HEK293 (cell line): ENCODE data around the gene FBXO42.

ENCODE experiments used
- CTCF ChIA-PET: fragments of 350-600 bp; formaldehyde crosslinking; extraction: SDS; loops from one replicate; lab custom pipeline; 2021; ENCODE audit warnings: antibody characterized with exemption; lab: Yijun Ruan, JAX
- POLR2A ChIA-PET: fragments of 300-600 bp; formaldehyde crosslinking; extraction: SDS; loops from one replicate; lab custom pipeline; 2020; ENCODE audit warnings: antibody characterized with exemption, inconsistent platforms; lab: Yijun Ruan, JAX
- H3K27ac ChIP-seq: fragments of 200-500 bp; sonication (Bioruptor generic); 2 replicates; pipeline ENCODE4 v1.5.1; 2014; ENCODE audit warnings: low read depth, low read length, control low read depth, inconsistent platforms; ENCODE audit errors: extremely low read depth
- H3K36me3 ChIP-seq, 2 experiments: fragments of 200-500 bp in 1 of 2; sonication (Bioruptor generic) in 1 of 2; 1 replicate in 1 of 2; 2 replicates in 1 of 2; pipeline ENCODE4 v1.5.1; 2014 to 2017; ENCODE audit warnings: inconsistent platforms in 2 of 2, low read length in 2 of 2; ENCODE audit not compliant: control insufficient read depth in 2 of 2, insufficient read depth in 1 of 2
- H3K4me1 ChIP-seq: fragments of 200-500 bp; sonication (Bioruptor generic); 2 replicates; pipeline ENCODE4 v1.5.1; 2014; ENCODE audit warnings: mild to moderate bottlenecking, low read length, inconsistent platforms; ENCODE audit not compliant: control insufficient read depth, insufficient read depth
- H3K4me3 ChIP-seq: 2 replicates; pipeline ENCODE4 v1.5.1; 2011; ENCODE audit warnings: low read depth, mild to moderate bottlenecking, control low read depth, low read length, moderate library complexity
- H3K9me3 ChIP-seq: fragments of 200-500 bp; sonication (Bioruptor generic); 2 replicates; pipeline ENCODE4 v1.5.1; 2014; ENCODE audit warnings: low read depth, low read length, inconsistent platforms; ENCODE audit not compliant: control insufficient read depth, insufficient read depth
- BCL11B ChIP-seq: fragments of 450-650 bp; formaldehyde crosslinking; IDR thresholded peaks from 2 replicates; pipeline ENCODE4 v1.5.1; 2016; ENCODE audit warnings: low read depth, missing biosample characterization, missing genetic modification characterization
- GLI2 ChIP-seq: fragments of 450-650 bp; formaldehyde crosslinking; IDR thresholded peaks from 2 replicates; pipeline ENCODE4; 2017; ENCODE audit warnings: missing biosample characterization, missing genetic modification characterization, low read depth, borderline replicate concordance
- SCRT1 ChIP-seq: fragments of 450-650 bp; formaldehyde crosslinking; IDR thresholded peaks from 2 replicates; pipeline ENCODE4 v1.5.1; 2016; ENCODE audit warnings: missing biosample characterization, missing genetic modification characterization, borderline replicate concordance
- ZBTB48 ChIP-seq: fragments of 450-650 bp; formaldehyde crosslinking; IDR thresholded peaks from 2 replicates; pipeline ENCODE4 v1.5.1; 2016; ENCODE audit warnings: missing biosample characterization, missing genetic modification characterization
- ZNF112 ChIP-seq: fragments of 450-650 bp; formaldehyde crosslinking; IDR thresholded peaks from 2 replicates; pipeline ENCODE4 v1.5.0; 2017; ENCODE audit warnings: missing biosample characterization, missing genetic modification characterization
- ZNF132 ChIP-seq: fragments of 450-650 bp; formaldehyde crosslinking; IDR thresholded peaks from 2 replicates; pipeline ENCODE4 v1.5.1; 2017; ENCODE audit warnings: missing biosample characterization, missing genetic modification characterization, borderline replicate concordance
- ZNF157 ChIP-seq: fragments of 450-650 bp; formaldehyde crosslinking; IDR thresholded peaks from 2 replicates; pipeline ENCODE4 v1.5.1; 2016; ENCODE audit warnings: missing biosample characterization, missing genetic modification characterization
- ZNF16 ChIP-seq: fragments of 450-650 bp; formaldehyde crosslinking; IDR thresholded peaks from 2 replicates; pipeline ENCODE4 v1.5.1; 2016; ENCODE audit warnings: low read depth, missing biosample characterization, missing genetic modification characterization
- ZNF214 ChIP-seq: fragments of 450-650 bp; formaldehyde crosslinking; IDR thresholded peaks from 2 replicates; pipeline ENCODE4 v1.5.1; 2017; ENCODE audit warnings: missing biosample characterization, mild to moderate bottlenecking, missing genetic modification characterization, borderline replicate concordance
- ZNF23 ChIP-seq: fragments of 450-650 bp; formaldehyde crosslinking; IDR thresholded peaks from 2 replicates; pipeline ENCODE4 v1.5.1; 2016; ENCODE audit warnings: missing biosample characterization, missing genetic modification characterization, borderline replicate concordance
- ZNF239 ChIP-seq: fragments of 450-650 bp; formaldehyde crosslinking; IDR thresholded peaks from 2 replicates; pipeline ENCODE4 v1.5.1; 2016; ENCODE audit warnings: missing biosample characterization, missing genetic modification characterization
- ZNF433 ChIP-seq: fragments of 450-650 bp; formaldehyde crosslinking; IDR thresholded peaks from 2 replicates; pipeline ENCODE4 v1.5.1; 2016; ENCODE audit warnings: missing biosample characterization, missing genetic modification characterization, low read depth
- ZNF664 ChIP-seq: fragments of 450-650 bp; formaldehyde crosslinking; IDR thresholded peaks from 2 replicates; pipeline ENCODE4 v1.5.1; 2016; ENCODE audit warnings: missing biosample characterization, missing genetic modification characterization
- ZNF747 ChIP-seq: fragments of 450-650 bp; formaldehyde crosslinking; IDR thresholded peaks from 2 replicates; pipeline ENCODE4 v1.5.1; 2016; ENCODE audit warnings: missing biosample characterization, missing genetic modification characterization
- TF ChIP-seq, protein P1 (sequence below): fragments of 450-650 bp; formaldehyde crosslinking; IDR thresholded peaks from 2 replicates; pipeline ENCODE4 v1.5.1; 2016; ENCODE audit warnings: missing biosample characterization, missing genetic modification characterization
- TF ChIP-seq, protein P2 (sequence below): fragments of 450-650 bp; formaldehyde crosslinking; IDR thresholded peaks from 2 replicates; pipeline ENCODE4 v1.5.1; 2017; ENCODE audit warnings: missing biosample characterization, missing genetic modification characterization
- TF ChIP-seq, protein P3 (sequence below): fragments of 450-650 bp; formaldehyde crosslinking; IDR thresholded peaks from 2 replicates; pipeline ENCODE4 v1.5.1; 2017; ENCODE audit warnings: missing biosample characterization, missing genetic modification characterization
- TF ChIP-seq, protein P4 (sequence below): fragments of 450-650 bp; formaldehyde crosslinking; IDR thresholded peaks from 2 replicates; pipeline ENCODE4 v1.5.1; 2016; ENCODE audit warnings: missing biosample characterization, missing genetic modification characterization
- TF ChIP-seq, protein P5 (sequence below): fragments of 450-650 bp; IDR thresholded peaks from 2 replicates; pipeline ENCODE4 v1.5.1; 2018; ENCODE audit warnings: missing biosample characterization, mild to moderate bottlenecking, missing genetic modification characterization
- TF ChIP-seq, protein P6 (sequence below): fragments of 450-650 bp; formaldehyde crosslinking; IDR thresholded peaks from 2 replicates; pipeline ENCODE4 v1.5.1; 2016; ENCODE audit warnings: missing biosample characterization, missing genetic modification characterization

FBXO42 gene

DNA sequence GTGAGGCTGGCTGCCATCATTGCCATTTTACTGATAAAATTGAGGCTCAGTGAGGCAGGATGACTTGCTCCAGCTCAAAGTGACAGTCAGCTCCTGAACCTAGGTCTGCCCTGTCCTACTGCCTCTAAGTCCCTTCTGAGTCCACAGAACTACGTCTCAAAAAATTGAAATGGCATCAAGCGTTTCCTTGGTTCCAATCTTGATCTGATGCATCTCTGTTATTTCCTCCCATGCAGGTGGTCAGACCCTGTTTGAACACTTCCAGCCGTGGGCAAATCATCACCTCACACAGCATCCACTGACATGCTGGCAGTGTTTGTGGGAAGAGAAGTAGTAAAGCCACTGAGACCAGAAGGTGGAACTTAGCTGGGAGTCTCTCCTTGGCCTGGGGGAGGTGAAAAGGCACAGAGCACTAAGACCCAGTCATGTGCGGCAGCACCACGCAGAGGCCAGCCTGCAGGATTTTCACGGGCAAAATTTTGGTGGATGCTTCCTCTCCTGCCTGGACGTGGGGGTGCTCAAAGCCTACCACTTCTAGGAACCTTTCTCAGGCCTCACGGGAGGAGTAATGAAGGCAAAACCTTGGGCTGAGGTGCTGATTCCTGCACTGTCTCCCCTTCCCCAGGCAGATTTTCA is 107.5 kb downstream of the FBXO42 start:
- Histone ChIP-seq H3K27ac (no peak overlapping the region), H3K4me1 (peaks cover 15% of the 10 kb centered on the region), H3K4me3 (no peak overlapping the region), H3K36me3 (peaks cover 0 to 13% of the 10 kb centered on the region in 2 experiments; a peak in 1 of 3 replicates), H3K9me3 (no peaks in the 10 kb centered on the region)
- CTCF ChIA-PET: interaction anchor here (0.5 to 5.5 kb wide), 23 partner anchors 10 to 658 kb away, joined by 3 to 91 read pairs (median 4); partner anchors contain the start of gene FBXO42
- POLR2A ChIA-PET: no interaction called here
- TF ChIP-seq ZNF214 (tag by site-specific recombination) (no peak), ZNF664 (tag by site-specific recombination) (no peak), ZNF112 (tag by site-specific recombination) (no peak), ZNF239 (no peak), BCL11B (tag by site-specific recombination) (no peak), ZNF16 (no peak), GLI2 (tag by site-specific recombination) (no peak), SCRT1 (tag by site-specific recombination) (no peak), ZNF747 (no peak), ZNF157 (no peak), ZNF433 (no peak), ZNF23 (tag by site-specific recombination) (no peak), ZNF132 (tag by site-specific recombination) (no peak), ZBTB48 (tag by site-specific recombination) (no peak)
- TF ChIP-seq, protein P1, sequence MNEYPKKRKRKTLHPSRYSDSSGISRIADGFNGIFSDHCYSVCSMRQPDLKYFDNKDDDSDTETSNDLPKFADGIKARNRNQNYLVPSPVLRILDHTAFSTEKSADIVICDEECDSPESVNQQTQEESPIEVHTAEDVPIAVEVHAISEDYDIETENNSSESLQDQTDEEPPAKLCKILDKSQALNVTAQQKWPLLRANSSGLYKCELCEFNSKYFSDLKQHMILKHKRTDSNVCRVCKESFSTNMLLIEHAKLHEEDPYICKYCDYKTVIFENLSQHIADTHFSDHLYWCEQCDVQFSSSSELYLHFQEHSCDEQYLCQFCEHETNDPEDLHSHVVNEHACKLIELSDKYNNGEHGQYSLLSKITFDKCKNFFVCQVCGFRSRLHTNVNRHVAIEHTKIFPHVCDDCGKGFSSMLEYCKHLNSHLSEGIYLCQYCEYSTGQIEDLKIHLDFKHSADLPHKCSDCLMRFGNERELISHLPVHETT: no peak
- TF ChIP-seq, protein P2, sequence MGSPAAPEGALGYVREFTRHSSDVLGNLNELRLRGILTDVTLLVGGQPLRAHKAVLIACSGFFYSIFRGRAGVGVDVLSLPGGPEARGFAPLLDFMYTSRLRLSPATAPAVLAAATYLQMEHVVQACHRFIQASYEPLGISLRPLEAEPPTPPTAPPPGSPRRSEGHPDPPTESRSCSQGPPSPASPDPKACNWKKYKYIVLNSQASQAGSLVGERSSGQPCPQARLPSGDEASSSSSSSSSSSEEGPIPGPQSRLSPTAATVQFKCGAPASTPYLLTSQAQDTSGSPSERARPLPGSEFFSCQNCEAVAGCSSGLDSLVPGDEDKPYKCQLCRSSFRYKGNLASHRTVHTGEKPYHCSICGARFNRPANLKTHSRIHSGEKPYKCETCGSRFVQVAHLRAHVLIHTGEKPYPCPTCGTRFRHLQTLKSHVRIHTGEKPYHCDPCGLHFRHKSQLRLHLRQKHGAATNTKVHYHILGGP (tag by site-specific recombination): no peak
- TF ChIP-seq, protein P3, sequence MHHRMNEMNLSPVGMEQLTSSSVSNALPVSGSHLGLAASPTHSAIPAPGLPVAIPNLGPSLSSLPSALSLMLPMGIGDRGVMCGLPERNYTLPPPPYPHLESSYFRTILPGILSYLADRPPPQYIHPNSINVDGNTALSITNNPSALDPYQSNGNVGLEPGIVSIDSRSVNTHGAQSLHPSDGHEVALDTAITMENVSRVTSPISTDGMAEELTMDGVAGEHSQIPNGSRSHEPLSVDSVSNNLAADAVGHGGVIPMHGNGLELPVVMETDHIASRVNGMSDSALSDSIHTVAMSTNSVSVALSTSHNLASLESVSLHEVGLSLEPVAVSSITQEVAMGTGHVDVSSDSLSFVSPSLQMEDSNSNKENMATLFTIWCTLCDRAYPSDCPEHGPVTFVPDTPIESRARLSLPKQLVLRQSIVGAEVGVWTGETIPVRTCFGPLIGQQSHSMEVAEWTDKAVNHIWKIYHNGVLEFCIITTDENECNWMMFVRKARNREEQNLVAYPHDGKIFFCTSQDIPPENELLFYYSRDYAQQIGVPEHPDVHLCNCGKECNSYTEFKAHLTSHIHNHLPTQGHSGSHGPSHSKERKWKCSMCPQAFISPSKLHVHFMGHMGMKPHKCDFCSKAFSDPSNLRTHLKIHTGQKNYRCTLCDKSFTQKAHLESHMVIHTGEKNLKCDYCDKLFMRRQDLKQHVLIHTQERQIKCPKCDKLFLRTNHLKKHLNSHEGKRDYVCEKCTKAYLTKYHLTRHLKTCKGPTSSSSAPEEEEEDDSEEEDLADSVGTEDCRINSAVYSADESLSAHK (tag by site-specific recombination): no peak
- TF ChIP-seq, protein P4, sequence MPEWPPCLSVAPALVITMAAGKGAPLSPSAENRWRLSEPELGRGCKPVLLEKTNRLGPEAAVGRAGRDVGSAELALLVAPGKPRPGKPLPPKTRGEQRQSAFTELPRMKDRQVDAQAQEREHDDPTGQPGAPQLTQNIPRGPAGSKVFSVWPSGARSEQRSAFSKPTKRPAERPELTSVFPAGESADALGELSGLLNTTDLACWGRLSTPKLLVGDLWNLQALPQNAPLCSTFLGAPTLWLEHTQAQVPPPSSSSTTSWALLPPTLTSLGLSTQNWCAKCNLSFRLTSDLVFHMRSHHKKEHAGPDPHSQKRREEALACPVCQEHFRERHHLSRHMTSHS (tag by site-specific recombination): no peak
- TF ChIP-seq, protein P5, sequence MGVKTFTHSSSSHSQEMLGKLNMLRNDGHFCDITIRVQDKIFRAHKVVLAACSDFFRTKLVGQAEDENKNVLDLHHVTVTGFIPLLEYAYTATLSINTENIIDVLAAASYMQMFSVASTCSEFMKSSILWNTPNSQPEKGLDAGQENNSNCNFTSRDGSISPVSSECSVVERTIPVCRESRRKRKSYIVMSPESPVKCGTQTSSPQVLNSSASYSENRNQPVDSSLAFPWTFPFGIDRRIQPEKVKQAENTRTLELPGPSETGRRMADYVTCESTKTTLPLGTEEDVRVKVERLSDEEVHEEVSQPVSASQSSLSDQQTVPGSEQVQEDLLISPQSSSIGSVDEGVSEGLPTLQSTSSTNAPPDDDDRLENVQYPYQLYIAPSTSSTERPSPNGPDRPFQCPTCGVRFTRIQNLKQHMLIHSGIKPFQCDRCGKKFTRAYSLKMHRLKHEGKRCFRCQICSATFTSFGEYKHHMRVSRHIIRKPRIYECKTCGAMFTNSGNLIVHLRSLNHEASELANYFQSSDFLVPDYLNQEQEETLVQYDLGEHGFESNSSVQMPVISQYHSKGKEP (tag by site-specific recombination): no peak
- TF ChIP-seq, protein P6, sequence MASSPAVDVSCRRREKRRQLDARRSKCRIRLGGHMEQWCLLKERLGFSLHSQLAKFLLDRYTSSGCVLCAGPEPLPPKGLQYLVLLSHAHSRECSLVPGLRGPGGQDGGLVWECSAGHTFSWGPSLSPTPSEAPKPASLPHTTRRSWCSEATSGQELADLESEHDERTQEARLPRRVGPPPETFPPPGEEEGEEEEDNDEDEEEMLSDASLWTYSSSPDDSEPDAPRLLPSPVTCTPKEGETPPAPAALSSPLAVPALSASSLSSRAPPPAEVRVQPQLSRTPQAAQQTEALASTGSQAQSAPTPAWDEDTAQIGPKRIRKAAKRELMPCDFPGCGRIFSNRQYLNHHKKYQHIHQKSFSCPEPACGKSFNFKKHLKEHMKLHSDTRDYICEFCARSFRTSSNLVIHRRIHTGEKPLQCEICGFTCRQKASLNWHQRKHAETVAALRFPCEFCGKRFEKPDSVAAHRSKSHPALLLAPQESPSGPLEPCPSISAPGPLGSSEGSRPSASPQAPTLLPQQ: no peak
